Activated T-helper 1 cell treated with anti-CD3 and anti-CD28 coated beads, Interleukin-12 subunit alpha, Interleukin-12 subunit beta, Interleukin-2, Interleukin-4 antibody, amounts not matched to agents 30 ng/mL and 10 ng/mL and 1 ng/mL, durations not matched to agents 14 hours and 24 hours and 36 hours (primary cell): ENCODE measurements around the gene ACAD8. TPM values are rescaled to one million over a fixed set of nuclear protein-coding genes. Genes with fewer than 3 reads are reported as not detected.
"Not testable (repeated sequence)": the region's sequence is repeated elsewhere in the genome, so short reads cannot be mapped to it uniquely, and the experiment has no call there.

Source experiments
- DNase-seq: peaks from one replicate; pipeline ENCODE4 v3.0.0; 2021; ENCODE audit warnings: low spot score
- H3K27ac Mint-ChIP-seq: one replicate; pipeline ENCODE4 v1.8.0; 2021; ENCODE audit warnings: mild to moderate bottlenecking, mixed read lengths
- H3K27me3 Mint-ChIP-seq: one replicate; pipeline ENCODE4 v1.8.0; 2022; ENCODE audit warnings: mild to moderate bottlenecking, moderate library complexity, mixed read lengths; ENCODE audit not compliant: insufficient read depth
- H3K36me3 Mint-ChIP-seq: one replicate; pipeline ENCODE4 v1.8.0; 2021; ENCODE audit warnings: low read depth, mixed read lengths
- H3K4me1 Mint-ChIP-seq: one replicate; pipeline ENCODE4 v1.8.0; 2021; ENCODE audit warnings: low read depth, mixed read lengths
- H3K4me3 Mint-ChIP-seq: one replicate; pipeline ENCODE4 v1.8.0; 2021; ENCODE audit warnings: mild to moderate bottlenecking, moderate library complexity, mixed read lengths
- H3K9me3 Mint-ChIP-seq: one replicate; pipeline ENCODE4 v1.8.0; 2021; ENCODE audit warnings: mixed read lengths
- intact Hi-C: fragments of 100-400 bp; cut with micrococcal nuclease; formaldehyde crosslinking; loops from one replicate; pipeline ENCODE4 v1.15.1; 2024
- total RNA-seq: library from RNA; stranded (reverse); gene quantifications from 2 replicates; pipeline ENCODE4 v1.2.3, GENCODE V29; 2022

The ACAD8 gene
- total RNA-seq, 1 donor from 2014 or later: 26.2 TPM

GRCh38 chr11:134275534-134276395 lies 22.4 kb downstream of the ACAD8 start, which contains the start of gene GLB1L3:
GLB1L3 (plus strand) TSS chr11:134276379; CDS start chr11:134276741, 362 bp downstream.
- peak within 1 kb of the TSS; percentile 96 for H3K4me3 Mint-ChIP-seq
- H3K36me3 Mint-ChIP-seq: peaks cover 17% of the 10 kb centered on the region
- H3K9me3 Mint-ChIP-seq: no peaks in the 10 kb centered on the region
- intact Hi-C loops: loop anchor here (1.0 to 5.0 kb wide), 6 partner anchors 13 to 328 kb away; partner anchors contain the start of genes ACAD8, GLB1L2 and THYN1
- H3K27me3 Mint-ChIP-seq: peaks cover 2% of the 10 kb centered on the region
- DNase-seq: peak; percentile 81
- peaks cover 53% of the 10 kb centered on the region for H3K4me1 Mint-ChIP-seq
- H3K27ac Mint-ChIP-seq: peak within 1 kb of the TSS; percentile 93

DNA sequence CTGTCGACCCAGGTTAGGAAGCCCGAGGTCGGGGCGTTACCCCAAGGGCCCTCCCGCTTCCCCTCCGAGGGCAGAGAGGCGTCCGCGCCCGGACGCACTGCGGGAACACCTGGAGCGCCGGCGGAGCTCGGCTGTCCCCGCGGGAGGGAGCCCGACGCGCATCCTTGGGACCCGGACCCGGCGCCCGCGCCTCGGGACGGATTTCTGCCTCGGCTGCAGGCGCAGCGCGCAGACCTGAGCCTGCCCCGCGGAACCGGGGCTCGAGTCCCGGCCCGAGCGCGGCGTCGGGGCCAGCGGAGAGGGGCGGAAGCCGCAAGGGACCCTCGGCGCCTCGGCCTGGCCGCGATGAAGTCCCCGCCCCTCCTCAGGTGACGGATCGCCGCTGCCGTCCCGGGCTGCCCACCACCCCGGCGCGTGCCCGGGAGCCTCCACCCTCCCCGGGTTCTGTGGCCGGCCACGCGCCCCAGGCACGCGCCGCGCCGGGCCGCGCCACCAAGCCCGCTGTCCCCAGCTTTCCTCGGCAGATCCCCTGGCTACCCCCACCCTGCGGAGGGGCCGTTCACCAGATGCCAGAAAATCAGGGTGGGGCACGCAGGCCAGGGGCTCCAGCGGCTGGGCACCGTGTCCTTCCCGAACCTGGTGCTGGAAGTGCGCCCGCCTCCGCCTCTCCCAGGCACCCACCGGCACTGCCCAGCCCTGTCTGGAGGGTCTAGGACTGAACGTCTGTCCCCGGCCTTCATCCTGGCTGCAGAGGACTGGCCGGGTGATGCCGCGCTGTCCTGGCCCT lies 23.2 kb downstream of the ACAD8 start:
- H3K4me1 Mint-ChIP-seq: peaks cover 50% of the 10 kb centered on the region
- H3K27ac Mint-ChIP-seq: peak overlapping the region; percentile 93
- peak overlapping the region; percentile 96 for H3K4me3 Mint-ChIP-seq
- no peak for DNase-seq
- H3K9me3 Mint-ChIP-seq: no peaks in the 10 kb centered on the region
- H3K36me3 Mint-ChIP-seq: peaks cover 15% of the 10 kb centered on the region
- intact Hi-C loops: loop anchor here (1.0 to 5.0 kb wide), 3 partner anchors 51 to 329 kb away; partner anchors contain the start of gene GLB1L2
- H3K27me3 Mint-ChIP-seq: peaks cover 2% of the 10 kb centered on the region

DNA sequence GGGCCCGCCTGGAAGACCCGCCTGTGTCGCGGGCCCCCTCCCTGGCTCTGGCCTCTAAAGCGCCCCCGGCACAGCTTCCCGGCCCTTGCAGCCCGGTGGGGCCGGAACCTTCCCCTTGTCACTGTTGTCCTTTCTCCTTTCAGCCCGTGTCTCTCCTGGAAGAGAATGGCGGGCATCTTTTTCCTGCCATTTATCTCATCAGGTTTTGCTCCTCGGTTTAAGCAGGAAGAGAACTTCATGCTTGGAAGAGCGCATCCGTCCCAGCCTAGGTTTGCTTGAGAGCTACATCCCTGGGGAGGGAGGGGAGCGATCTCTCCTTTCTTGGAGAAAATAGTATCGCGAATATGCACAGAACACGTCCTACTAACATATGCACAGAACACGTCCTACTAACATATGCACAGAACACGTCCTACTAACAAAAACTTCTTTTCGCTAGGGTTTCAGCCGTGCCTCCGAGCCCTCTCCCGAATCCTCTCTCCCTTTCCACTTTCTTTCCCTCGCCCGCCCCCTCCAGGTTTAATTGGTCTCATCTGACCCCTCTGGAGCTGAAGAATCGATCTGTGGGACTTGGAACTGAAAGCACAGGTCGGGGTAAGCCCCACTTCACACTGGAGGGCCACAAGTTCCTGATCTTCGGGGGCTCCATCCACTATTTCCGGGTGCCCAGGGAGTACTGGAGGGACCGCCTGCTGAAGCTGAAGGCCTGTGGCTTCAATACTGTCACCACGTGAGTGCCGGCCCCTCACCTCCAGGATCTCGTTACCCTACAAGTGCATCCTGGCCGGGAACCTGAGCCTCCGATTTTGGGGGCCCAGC lies 24.0 kb downstream of the ACAD8 start:
- no peak for DNase-seq
- Mint-ChIP-seq H3K4me1 (peaks cover 47% of the 10 kb centered on the region), H3K36me3 (peaks cover 13% of the 10 kb centered on the region), H3K9me3 (no peaks in the 10 kb centered on the region), H3K4me3 (peak overlapping the region; percentile 93), H3K27ac (peak overlapping the region; percentile 88), H3K27me3 (peaks cover 2% of the 10 kb centered on the region)
- intact Hi-C loops: loop anchor here (5.0 kb wide), 1 partner anchor 330 kb away; no protein-coding TSS in a partner anchor

DNA sequence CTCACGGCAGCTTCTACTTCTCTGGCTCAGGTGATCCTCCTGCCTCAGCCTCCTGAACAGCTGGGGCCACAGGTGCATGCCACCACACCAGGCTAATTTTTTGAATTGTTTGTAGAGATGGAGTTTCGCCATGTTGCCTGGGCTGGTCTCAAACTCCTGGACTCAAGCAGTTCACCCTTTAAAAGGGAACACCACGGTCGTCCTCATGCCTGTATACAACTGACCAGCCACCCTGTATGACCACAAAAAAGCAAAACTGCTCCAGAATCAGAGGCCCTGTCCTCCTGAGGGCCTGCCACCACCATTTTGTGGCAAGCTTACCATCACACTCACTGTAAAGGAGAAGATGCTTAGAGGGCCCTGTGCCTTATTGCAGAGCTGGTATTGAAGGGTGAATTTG lies 25.0 kb downstream of the ACAD8 start:
- DNase-seq: no peak
- Mint-ChIP-seq H3K27ac (no peak overlapping the region), H3K9me3 (no peaks in the 10 kb centered on the region), H3K4me3 (peak overlapping the region; percentile 31), H3K27me3 (peaks cover 2% of the 10 kb centered on the region), H3K4me1 (peaks cover 37% of the 10 kb centered on the region), H3K36me3 (peaks cover 9% of the 10 kb centered on the region)
- intact Hi-C loops: loop anchor here (5.0 kb wide), 1 partner anchor 331 kb away; no protein-coding TSS in a partner anchor

- DNase-seq, H3K27ac Mint-ChIP-seq, H3K27me3 Mint-ChIP-seq, H3K4me3 Mint-ChIP-seq, H3K9me3 Mint-ChIP-seq, intact Hi-C loops, H3K36me3 Mint-ChIP-seq: not testable (repeated sequence)
- peaks cover 16% of the 10 kb centered on the region for H3K4me1 Mint-ChIP-seq
Measured at GRCh38 chr11:134281635-134282034, 28.3 kb downstream of the ACAD8 start.

- Mint-ChIP-seq H3K27me3 (no peaks in the 10 kb centered on the region), H3K4me3 (no peak overlapping the region), H3K9me3 (no peaks in the 10 kb centered on the region), H3K36me3 (peaks cover 7% of the 10 kb centered on the region), H3K27ac (no peak overlapping the region), H3K4me1 (peaks cover 13% of the 10 kb centered on the region)
- DNase-seq: no peak
- intact Hi-C loops: no loop called here
Measured at GRCh38 chr11:134282121-134283045, 29.0 kb downstream of the ACAD8 start.

- no peaks in the 10 kb centered on the region for H3K27me3 Mint-ChIP-seq
- no peak for DNase-seq
- no peak overlapping the region for H3K27ac Mint-ChIP-seq
- H3K4me1 Mint-ChIP-seq: peaks cover 8% of the 10 kb centered on the region
- H3K4me3 Mint-ChIP-seq: no peak overlapping the region
- intact Hi-C loops: no loop called here
- peaks cover 5% of the 10 kb centered on the region for H3K36me3 Mint-ChIP-seq
- no peaks in the 10 kb centered on the region for H3K9me3 Mint-ChIP-seq
Measured at GRCh38 chr11:134283461-134284230, 30.3 kb downstream of the ACAD8 start.

DNA sequence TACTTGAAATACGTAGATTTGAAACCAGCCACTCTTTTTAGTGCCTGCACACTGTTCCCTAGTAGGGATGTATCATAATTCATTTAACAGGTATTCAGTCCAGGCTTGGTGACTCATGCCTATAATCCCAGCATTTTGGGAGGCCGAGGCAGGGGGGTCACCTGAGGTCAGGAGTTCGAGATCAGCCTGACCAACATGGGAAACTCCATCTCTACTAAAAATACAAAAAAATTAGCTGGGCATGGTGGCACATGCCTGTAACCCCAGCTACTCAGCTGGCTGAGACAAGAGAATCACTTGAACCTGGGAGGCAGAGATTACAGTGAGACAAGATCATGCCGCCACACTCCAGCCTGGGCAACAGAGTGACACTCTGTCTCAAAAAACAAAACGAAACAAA lies 31.0 kb downstream of the ACAD8 start:
- H3K27ac Mint-ChIP-seq, DNase-seq, H3K9me3 Mint-ChIP-seq, H3K4me3 Mint-ChIP-seq, intact Hi-C loops, H3K36me3 Mint-ChIP-seq, H3K4me1 Mint-ChIP-seq, H3K27me3 Mint-ChIP-seq: not testable (repeated sequence)

- H3K4me3 Mint-ChIP-seq: no peak overlapping the region
- H3K4me1 Mint-ChIP-seq: no peaks in the 10 kb centered on the region
- H3K27ac Mint-ChIP-seq: no peak overlapping the region
- intact Hi-C loops: no loop called here
- no peak for DNase-seq
- H3K27me3 Mint-ChIP-seq: no peaks in the 10 kb centered on the region
- H3K9me3 Mint-ChIP-seq: no peaks in the 10 kb centered on the region
- peaks cover 2% of the 10 kb centered on the region for H3K36me3 Mint-ChIP-seq
Measured at GRCh38 chr11:134287561-134287960, 34.2 kb downstream of the ACAD8 start.

- Mint-ChIP-seq H3K4me1 (no peaks in the 10 kb centered on the region), H3K36me3 (peaks cover 2% of the 10 kb centered on the region), H3K4me3 (no peak overlapping the region), H3K27me3 (no peaks in the 10 kb centered on the region), H3K9me3 (no peaks in the 10 kb centered on the region), H3K27ac (no peak overlapping the region)
- DNase-seq: no peak
- intact Hi-C loops: no loop called here
Measured at GRCh38 chr11:134288486-134288885, 35.1 kb downstream of the ACAD8 start.

GRCh38 chr11:134289167-134289566 lies 35.8 kb downstream of the ACAD8 start:
- H3K4me3 Mint-ChIP-seq: no peak overlapping the region
- intact Hi-C loops: no loop called here
- peaks cover 2% of the 10 kb centered on the region for H3K36me3 Mint-ChIP-seq
- no peak overlapping the region for H3K27ac Mint-ChIP-seq
- no peaks in the 10 kb centered on the region for H3K9me3 Mint-ChIP-seq
- DNase-seq: no peak
- no peaks in the 10 kb centered on the region for H3K4me1 Mint-ChIP-seq
- no peaks in the 10 kb centered on the region for H3K27me3 Mint-ChIP-seq
